ENCODE data around the gene AKAP8L.

GRCh38 chr19:15433519-15434069, 14.8 kb upstream of the AKAP8L start:
- no peak for TF ChIP-seq CTCF (IDR thresholded peaks at IDR 0.05; ENCODE audit: borderline replicate concordance, extremely low read depth, low read length, poor library complexity, severe bottlenecking)
- no peak for TF ChIP-seq EZH2 (IDR thresholded peaks at IDR 0.05; ENCODE audit: borderline replicate concordance, low read depth, low read length, severe bottlenecking)
